Measurements from ENCODE around the gene GPATCH2L. TPM values are rescaled to one million over a fixed set of nuclear protein-coding genes. Genes with fewer than 3 reads are reported as not detected.

The GPATCH2L gene
- total and polyA plus RNA-seq, 2 donors, result 8.8 to 24.4 TPM

DNA sequence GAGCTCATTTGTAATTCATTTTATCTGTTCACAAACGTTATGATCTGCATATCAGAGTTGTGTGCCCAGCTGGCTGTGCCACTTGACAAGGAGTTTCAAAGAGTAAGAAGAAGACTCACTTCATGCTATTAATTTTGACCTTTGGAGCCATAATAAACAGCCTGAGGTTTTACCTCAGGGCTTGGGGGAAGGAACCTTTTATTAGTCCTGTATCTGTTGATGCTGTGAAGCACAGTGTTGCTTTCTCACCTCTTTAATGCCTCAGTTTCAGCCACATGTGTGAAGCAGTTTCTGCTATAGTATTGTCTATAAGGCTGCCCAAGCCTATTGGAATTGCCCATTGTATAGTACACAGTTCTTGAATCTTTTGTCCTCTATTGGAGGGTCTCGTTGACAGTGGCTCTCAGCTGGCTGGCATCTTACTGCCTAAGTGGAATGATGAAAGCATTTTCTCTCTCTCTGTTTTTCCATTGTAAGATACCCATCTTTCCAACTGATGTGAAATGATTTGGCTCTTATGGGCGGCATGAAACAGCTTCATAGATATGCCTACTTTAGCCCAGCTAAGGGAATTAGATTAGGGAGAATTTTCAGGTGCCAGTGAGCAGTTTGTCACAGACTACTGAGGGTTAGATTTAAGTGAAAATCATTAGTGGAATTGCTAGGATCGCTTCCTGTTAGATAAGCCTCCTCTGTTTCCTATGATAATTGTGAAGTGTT, 34.7 kb downstream of the GPATCH2L start:
- Histone ChIP-seq H3K27ac (ENCODE audit: low read depth in 1 of 2, low read length in 1 of 2) (no peak overlapping the region), H3K4me3 (ENCODE audit: low read length in 2 of 2) (no peak overlapping the region), H3K4me1 (ENCODE audit: control insufficient read depth in 2 of 2, insufficient read depth in 2 of 2, low read length in 2 of 2) (no peaks in the 10 kb centered on the region), H3K27me3 (ENCODE audit: control insufficient read depth in 2 of 2, insufficient read depth in 1 of 2, low read length in 1 of 2) (no peaks in the 10 kb centered on the region), H3K9me3 (ENCODE audit: control insufficient read depth in 2 of 2, insufficient read depth in 1 of 2, low read length in 1 of 2) (no peaks in the 10 kb centered on the region), H3K36me3 (ENCODE audit: control insufficient read depth in 2 of 2, insufficient read depth in 2 of 2, low read length in 1 of 2) (peaks cover 24 to 32% of the 10 kb centered on the region in 2 donors)
- DNase-seq (ENCODE audit: low read depth in 6 of 9, low spot score in 9 of 9), result no peak
- WGBS, result 93% methylated on average over 4 of the region's 4 CpGs

GRCh38 chr14:76191297-76191696, 39.6 kb downstream of the GPATCH2L start:
- Histone ChIP-seq H3K27me3 (ENCODE audit: control insufficient read depth in 2 of 2, insufficient read depth in 1 of 2, low read length in 1 of 2) (no peaks in the 10 kb centered on the region), H3K27ac (ENCODE audit: low read depth in 1 of 2, low read length in 1 of 2) (no peak overlapping the region), H3K4me1 (ENCODE audit: control insufficient read depth in 2 of 2, insufficient read depth in 2 of 2, low read length in 2 of 2) (no peaks in the 10 kb centered on the region), H3K4me3 (ENCODE audit: low read length in 2 of 2) (no peak overlapping the region), H3K36me3 (ENCODE audit: control insufficient read depth in 2 of 2, insufficient read depth in 2 of 2, low read length in 1 of 2) (peaks cover 7 to 37% of the 10 kb centered on the region in 2 donors), H3K9me3 (ENCODE audit: control insufficient read depth in 2 of 2, insufficient read depth in 1 of 2, low read length in 1 of 2) (no peaks in the 10 kb centered on the region)
- no peak for DNase-seq (ENCODE audit: low read depth in 6 of 9, low spot score in 9 of 9)
- 41% methylated on average over 2 of the region's 2 CpGs for WGBS

DNA sequence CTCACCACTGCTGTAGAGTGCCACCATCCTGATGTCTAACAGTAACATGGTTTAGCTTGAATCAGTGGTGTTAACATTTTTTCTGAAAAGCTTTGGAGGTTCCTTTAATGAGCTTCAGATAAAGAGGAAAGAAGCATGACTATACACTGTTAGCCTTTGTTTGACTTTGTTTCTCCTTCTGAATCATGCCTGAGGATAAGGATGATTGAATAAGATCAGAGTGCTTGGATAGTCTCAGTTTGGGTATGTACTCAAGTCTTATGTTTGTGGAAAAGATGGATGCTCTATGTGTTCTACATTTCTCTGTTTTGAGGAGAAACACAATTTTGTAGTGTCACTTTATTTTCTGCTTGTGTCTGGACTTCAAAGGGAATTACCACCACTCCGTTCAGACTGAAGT, 42.0 kb downstream of the GPATCH2L start:
- no peak overlapping the region for H3K4me3 ChIP-seq (ENCODE audit: low read length in 2 of 2)
- DNase-seq (ENCODE audit: low read depth in 6 of 9, low spot score in 9 of 9), result no peak
- no peaks in the 10 kb centered on the region for H3K27me3 ChIP-seq (ENCODE audit: control insufficient read depth in 2 of 2, insufficient read depth in 1 of 2, low read length in 1 of 2)
- H3K4me1 ChIP-seq (ENCODE audit: control insufficient read depth in 2 of 2, insufficient read depth in 2 of 2, low read length in 2 of 2), result no peaks in the 10 kb centered on the region
- no peak overlapping the region for H3K27ac ChIP-seq (ENCODE audit: low read depth in 1 of 2, low read length in 1 of 2)
- peaks cover 15 to 52% of the 10 kb centered on the region in 2 donors for H3K36me3 ChIP-seq (ENCODE audit: control insufficient read depth in 2 of 2, insufficient read depth in 2 of 2, low read length in 1 of 2)
- no peaks in the 10 kb centered on the region for H3K9me3 ChIP-seq (ENCODE audit: control insufficient read depth in 2 of 2, insufficient read depth in 1 of 2, low read length in 1 of 2)
- WGBS, result 92% methylated on average over 1 of the region's 1 CpG

GRCh38 chr14:76194327-76194726, 42.6 kb downstream of the GPATCH2L start:
- no peak for DNase-seq (ENCODE audit: low read depth in 6 of 9, low spot score in 9 of 9)
- Histone ChIP-seq H3K36me3 (ENCODE audit: control insufficient read depth in 2 of 2, insufficient read depth in 2 of 2, low read length in 1 of 2) (peaks cover 15 to 52% of the 10 kb centered on the region in 2 donors), H3K4me3 (ENCODE audit: low read length in 2 of 2) (no peak overlapping the region), H3K27ac (ENCODE audit: low read depth in 1 of 2, low read length in 1 of 2) (no peak overlapping the region), H3K9me3 (ENCODE audit: control insufficient read depth in 2 of 2, insufficient read depth in 1 of 2, low read length in 1 of 2) (no peaks in the 10 kb centered on the region), H3K4me1 (ENCODE audit: control insufficient read depth in 2 of 2, insufficient read depth in 2 of 2, low read length in 2 of 2) (no peaks in the 10 kb centered on the region), H3K27me3 (ENCODE audit: control insufficient read depth in 2 of 2, insufficient read depth in 1 of 2, low read length in 1 of 2) (no peaks in the 10 kb centered on the region)
- 92% methylated on average over 3 of the region's 3 CpGs for WGBS

DNA sequence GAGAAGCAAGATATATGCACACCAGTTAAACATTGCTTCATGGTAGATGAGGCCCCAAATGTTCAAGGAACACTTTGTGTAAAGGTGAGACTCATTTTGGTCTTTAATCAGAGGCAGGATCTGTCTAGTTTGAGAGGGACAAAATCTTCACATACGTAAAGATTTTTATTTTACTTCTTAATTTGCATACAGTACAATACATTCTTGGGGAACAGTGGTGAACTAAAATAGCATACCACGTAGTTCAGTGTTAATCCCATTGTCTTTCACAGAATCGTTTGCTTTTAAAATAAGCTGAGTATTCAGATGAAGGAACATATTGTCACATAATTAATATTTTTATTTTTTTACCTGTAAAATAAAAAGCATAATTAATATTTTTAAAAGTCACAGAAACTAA, 43.3 kb downstream of the GPATCH2L start:
- Histone ChIP-seq H3K4me1 (ENCODE audit: control insufficient read depth in 2 of 2, insufficient read depth in 2 of 2, low read length in 2 of 2) (no peaks in the 10 kb centered on the region), H3K27ac (ENCODE audit: low read depth in 1 of 2, low read length in 1 of 2) (no peak overlapping the region), H3K9me3 (ENCODE audit: control insufficient read depth in 2 of 2, insufficient read depth in 1 of 2, low read length in 1 of 2) (no peaks in the 10 kb centered on the region), H3K27me3 (ENCODE audit: control insufficient read depth in 2 of 2, insufficient read depth in 1 of 2, low read length in 1 of 2) (no peaks in the 10 kb centered on the region), H3K36me3 (ENCODE audit: control insufficient read depth in 2 of 2, insufficient read depth in 2 of 2, low read length in 1 of 2) (peaks cover 15 to 53% of the 10 kb centered on the region in 2 donors), H3K4me3 (ENCODE audit: low read length in 2 of 2) (no peak overlapping the region)
- WGBS, result 96% methylated on average over 3 of the region's 3 CpGs
- no peak for DNase-seq (ENCODE audit: low read depth in 6 of 9, low spot score in 9 of 9)

GRCh38 chr14:76196980-76197695, 45.4 kb downstream of the GPATCH2L start:
- 97% methylated on average over 4 of the region's 4 CpGs for WGBS
- H3K36me3 ChIP-seq (ENCODE audit: control insufficient read depth in 2 of 2, insufficient read depth in 2 of 2, low read length in 1 of 2), result peaks cover 17 to 51% of the 10 kb centered on the region in 2 donors

DNA sequence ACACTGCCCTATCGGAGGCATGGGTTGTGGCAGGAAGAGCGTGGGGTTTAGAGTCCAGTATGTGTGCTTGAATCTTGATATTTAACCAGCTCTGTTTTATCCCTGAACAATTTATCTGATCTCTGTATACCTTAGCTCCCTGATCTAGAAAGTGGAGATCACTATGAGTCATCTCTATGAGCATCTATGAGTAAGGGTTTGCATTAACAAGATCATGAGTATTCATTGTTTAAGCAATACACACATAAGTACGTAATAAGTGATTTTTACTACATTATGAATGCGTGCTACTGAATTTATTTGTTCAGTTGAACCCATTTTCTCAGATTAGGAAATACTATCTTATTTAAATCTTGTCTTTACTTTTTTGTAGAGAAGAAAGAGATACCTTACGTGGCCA, 49.4 kb downstream of the GPATCH2L start:
- Histone ChIP-seq H3K27ac (ENCODE audit: low read depth in 1 of 2, low read length in 1 of 2) (no peak overlapping the region), H3K36me3 (ENCODE audit: control insufficient read depth in 2 of 2, insufficient read depth in 2 of 2, low read length in 1 of 2) (peaks cover 19 to 40% of the 10 kb centered on the region in 2 donors), H3K27me3 (ENCODE audit: control insufficient read depth in 2 of 2, insufficient read depth in 1 of 2, low read length in 1 of 2) (no peaks in the 10 kb centered on the region), H3K9me3 (ENCODE audit: control insufficient read depth in 2 of 2, insufficient read depth in 1 of 2, low read length in 1 of 2) (no peaks in the 10 kb centered on the region), H3K4me1 (ENCODE audit: control insufficient read depth in 2 of 2, insufficient read depth in 2 of 2, low read length in 2 of 2) (no peaks in the 10 kb centered on the region), H3K4me3 (ENCODE audit: low read length in 2 of 2) (no peak overlapping the region)
- WGBS, result 98% methylated on average over 5 of the region's 5 CpGs
- DNase-seq (ENCODE audit: low read depth in 6 of 9, low spot score in 9 of 9), result no peak

More at GRCh38 chr14:76196980-76197695, 45.4 kb downstream of the GPATCH2L start:
- H3K4me3 ChIP-seq (ENCODE audit: low read length in 2 of 2), result no peak overlapping the region
- H3K27ac ChIP-seq (ENCODE audit: low read depth in 1 of 2, low read length in 1 of 2), result no peak overlapping the region
- no peaks in the 10 kb centered on the region for H3K4me1 ChIP-seq (ENCODE audit: control insufficient read depth in 2 of 2, insufficient read depth in 2 of 2, low read length in 2 of 2)
- no peaks in the 10 kb centered on the region for H3K27me3 ChIP-seq (ENCODE audit: control insufficient read depth in 2 of 2, insufficient read depth in 1 of 2, low read length in 1 of 2)
- H3K9me3 ChIP-seq (ENCODE audit: control insufficient read depth in 2 of 2, insufficient read depth in 1 of 2, low read length in 1 of 2), result no peaks in the 10 kb centered on the region
- no peak for DNase-seq (ENCODE audit: low read depth in 6 of 9, low spot score in 9 of 9)

DNA sequence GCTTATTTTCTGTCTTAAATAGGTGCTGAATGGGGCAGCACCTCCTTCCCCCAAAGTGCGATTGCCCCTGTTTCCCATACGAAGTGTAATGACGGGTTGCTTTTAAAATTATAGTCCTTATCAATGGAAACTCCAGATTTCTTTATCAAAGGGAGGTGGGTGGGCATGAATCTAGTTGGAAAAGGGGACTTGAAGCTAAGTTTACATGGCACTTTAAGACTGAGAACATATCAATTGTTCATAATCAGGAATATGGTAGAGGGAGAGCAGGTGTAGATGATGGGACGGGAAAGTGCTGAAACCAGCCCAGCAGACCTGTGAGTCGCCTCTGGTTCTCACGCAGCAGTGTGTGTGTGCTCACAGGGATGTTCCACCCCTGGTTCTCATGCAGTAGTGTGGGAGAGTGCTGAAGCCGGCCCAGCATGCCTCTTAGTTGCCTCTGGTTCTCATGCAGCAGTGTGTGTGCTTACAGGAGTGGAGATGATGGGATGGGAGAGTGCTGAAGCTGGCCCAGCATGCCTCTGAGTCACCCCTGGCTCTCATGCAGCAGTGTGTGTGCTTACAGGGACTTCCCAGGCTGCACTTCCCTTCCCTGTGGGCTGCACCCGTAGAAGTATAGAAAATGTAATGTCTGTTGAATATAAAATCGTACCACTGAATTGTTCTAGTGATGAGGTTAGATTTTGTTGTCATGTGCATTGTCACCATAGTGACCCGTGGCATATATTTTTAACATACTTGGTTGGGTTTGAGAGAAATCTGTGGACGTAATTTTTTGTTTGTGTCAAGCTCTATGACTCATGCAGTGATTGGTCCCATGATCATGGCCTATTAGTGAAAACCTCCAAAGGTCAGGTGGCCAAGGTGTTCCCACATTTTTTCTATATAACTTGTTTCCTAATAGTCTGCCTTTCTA, 51.6 kb downstream of the GPATCH2L start:
- H3K27ac ChIP-seq (ENCODE audit: low read depth in 1 of 2, low read length in 1 of 2), result no peak overlapping the region
- no peak overlapping the region for H3K4me3 ChIP-seq (ENCODE audit: low read length in 2 of 2)
- no peaks in the 10 kb centered on the region for H3K9me3 ChIP-seq (ENCODE audit: control insufficient read depth in 2 of 2, insufficient read depth in 1 of 2, low read length in 1 of 2)
- no peaks in the 10 kb centered on the region for H3K27me3 ChIP-seq (ENCODE audit: control insufficient read depth in 2 of 2, insufficient read depth in 1 of 2, low read length in 1 of 2)
- WGBS, result 95% methylated on average over 11 of the region's 11 CpGs
- peak in 1 of 9 donors; percentile 9 for DNase-seq (ENCODE audit: low read depth in 6 of 9, low spot score in 9 of 9)
- peaks cover 8 to 20% of the 10 kb centered on the region in 2 donors for H3K36me3 ChIP-seq (ENCODE audit: control insufficient read depth in 2 of 2, insufficient read depth in 2 of 2, low read length in 1 of 2)
- no peaks in the 10 kb centered on the region for H3K4me1 ChIP-seq (ENCODE audit: control insufficient read depth in 2 of 2, insufficient read depth in 2 of 2, low read length in 2 of 2)

All from thymus (tissue), 11 donors.